Naive thymus-derived CD8-positive, alpha-beta T cell (primary cell): Measurements from ENCODE around the gene ATRIP. TPM values are rescaled to one million over a fixed set of nuclear protein-coding genes. Genes with fewer than 3 reads are reported as not detected.
"Not testable (repeated sequence)": the region's sequence is repeated elsewhere in the genome, so short reads cannot be mapped to it uniquely, and the experiment has no call there.

ENCODE experiments used
- ATAC-seq, 2 donors: fragments of 150-1000 bp; cut with Tn5 transposase in 1 of 2; sonication (Bioruptor Pico), chemical (Tn5 transposase) in 1 of 2; 1 replicate in 1 of 2; 2 replicates in 1 of 2; pipeline ENCODE4 v1.10.0; 2021; ENCODE audit warnings: mild to moderate bottlenecking in 2 of 2, moderate library complexity in 2 of 2
- POLR2A ChIA-PET: fragments of 350-600 bp; sonication (Branson Sonifier 250); formaldehyde crosslinking; loops from one replicate; lab custom pipeline; 2021; ENCODE audit warnings: antibody characterized with exemption; lab: Charles Lee
- DNase-seq, 10 donors: peaks; one replicate each; pipeline versions ENCODE4 v3.0.0 to v3.0.0-alpha.2; 2020 to 2022
- H3K27ac Mint-ChIP-seq, 10 donors: one replicate each; pipeline ENCODE4 v1.8.0; 2020 to 2022; ENCODE audit warnings: mild to moderate bottlenecking in 10 of 10, mixed read lengths in 10 of 10, moderate library complexity in 4 of 10, inconsistent platforms in 1 of 10
- H3K27me3 Mint-ChIP-seq, 5 donors: one replicate each; pipeline ENCODE4 v1.8.0; 2021 to 2022; ENCODE audit warnings: mixed read lengths in 5 of 5
- H3K36me3 Mint-ChIP-seq, 3 donors: one replicate each; pipeline ENCODE4 v1.8.0; 2020 to 2022; ENCODE audit warnings: mixed read lengths in 3 of 3, mild to moderate bottlenecking in 2 of 3, inconsistent platforms in 1 of 3
- H3K4me1 Mint-ChIP-seq, 4 donors: one replicate each; pipeline ENCODE4 v1.8.0; 2021 to 2022; ENCODE audit warnings: mixed read lengths in 4 of 4
- H3K4me3 Mint-ChIP-seq, 10 donors: one replicate each; pipeline ENCODE4 v1.8.0; 2020 to 2022; ENCODE audit warnings: mild to moderate bottlenecking in 10 of 10, mixed read lengths in 10 of 10, moderate library complexity in 6 of 10, inconsistent platforms in 1 of 10
- H3K9me3 Mint-ChIP-seq, 9 donors: one replicate each; pipeline ENCODE4 v1.8.0; 2020 to 2022; ENCODE audit warnings: mixed read lengths in 9 of 9, mild to moderate bottlenecking in 3 of 9, inconsistent platforms in 1 of 9, moderate library complexity in 1 of 9
- polyA plus RNA-seq, 3 donors: library from polyadenylated mRNA; unstranded; fragments of 300-500 nt; fragmentation: Illumina TruSeq; gene quantifications; one replicate each; pipeline ENCODE4 v1.2.3, GENCODE V29; 2021
- total RNA-seq, 8 experiments: library from RNA in 2 of 8; stranded (reverse) in 2 of 8; gene quantifications; one replicate each; pipeline ENCODE4 v1.2.3 and lab custom pipeline; 2021 to 2026

The ATRIP gene
- total and polyA plus RNA-seq, 5 experiments from 2014 or later: 8.9 to 17.5 (median 13.2) TPM

DNA sequence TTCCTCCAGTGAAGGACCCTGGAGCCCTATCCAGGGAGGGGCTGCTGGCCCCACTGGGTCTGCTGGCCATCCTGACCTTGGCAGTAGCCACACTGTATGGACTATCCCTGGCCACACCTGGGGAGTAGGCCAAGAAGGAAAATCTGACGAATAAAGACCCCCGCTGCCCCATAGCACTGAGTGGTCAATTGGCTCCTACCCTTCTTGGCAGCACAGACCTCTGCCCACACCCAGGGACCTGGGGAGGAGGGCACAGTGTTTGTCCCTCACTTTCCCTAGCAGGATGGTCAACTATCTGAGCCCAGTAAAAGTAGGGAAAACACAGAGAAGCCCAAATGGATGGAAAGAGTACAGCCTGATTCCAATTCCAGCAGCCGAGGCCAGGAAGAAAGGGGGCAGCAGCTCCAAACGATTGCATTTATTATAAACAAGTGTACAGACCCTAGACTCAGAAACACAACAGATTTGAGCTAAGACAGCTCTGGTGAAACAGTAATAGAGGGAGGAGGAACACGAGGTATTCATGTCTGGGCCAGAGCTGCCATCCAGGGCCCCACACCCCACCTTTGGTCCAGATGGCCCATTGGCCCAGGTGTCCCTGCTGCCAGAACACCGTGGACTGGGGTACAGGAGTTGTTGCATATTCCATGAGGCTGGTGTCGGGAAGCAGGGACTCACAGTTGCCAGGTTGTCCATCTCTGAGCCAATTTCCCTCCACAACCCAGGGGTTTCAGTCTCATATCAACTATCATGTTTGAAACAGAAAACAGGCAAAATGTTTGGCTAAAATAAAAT is 21.1 kb downstream of the ATRIP start:
- Mint-ChIP-seq H3K9me3 (no peaks in the 10 kb centered on the region), H3K4me1 (peaks cover 21 to 69% (median 58%) of the 10 kb centered on the region in 4 donors), H3K27me3 (no peaks in the 10 kb centered on the region), H3K36me3 (peaks cover 0 to 22% (median 0%) of the 10 kb centered on the region in 3 donors), H3K27ac (peak overlapping the region; percentile 79 to 100 (median 96)), H3K4me3 (peak overlapping the region; percentile 84 to 93 (median 90))
- DNase-seq (no peak), ATAC-seq (no peak)
- POLR2A ChIA-PET: interaction anchor here (0.6 to 3.8 kb wide), 11 partner anchors 9 to 168 kb away, joined by 3 to 33 read pairs (median 8); partner anchors contain the start of genes CCDC51, SHISA5, SLC26A6 and TMA7

DNA sequence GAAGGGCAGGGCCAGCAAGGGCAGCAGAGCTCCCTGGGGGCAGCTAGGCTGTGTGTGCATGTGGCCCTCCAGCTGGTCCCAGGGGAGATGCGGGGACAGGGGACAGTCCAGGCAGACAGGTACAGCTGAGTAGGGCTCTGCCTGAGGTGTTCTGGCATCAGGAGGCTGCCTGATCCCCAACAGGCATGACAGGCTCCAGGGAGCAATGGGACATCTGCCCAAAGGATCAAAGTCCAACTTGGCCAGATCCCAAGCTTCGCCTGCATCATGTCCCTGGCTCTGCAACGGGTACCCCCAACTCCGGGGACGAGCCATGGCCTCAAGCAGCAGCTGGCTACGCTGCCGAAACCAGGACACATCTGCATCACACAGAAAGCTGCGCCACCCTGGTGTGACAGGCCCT is 21.8 kb downstream of the ATRIP start:
- Mint-ChIP-seq H3K27ac (peak overlapping the region; percentile 79 to 100 (median 96)), H3K4me1 (peaks cover 24 to 75% (median 65%) of the 10 kb centered on the region in 4 donors), H3K9me3 (no peaks in the 10 kb centered on the region), H3K4me3 (peak overlapping the region in 9 of 10 donors; percentile 48 to 93 (median 89)), H3K27me3 (no peaks in the 10 kb centered on the region), H3K36me3 (peaks cover 0 to 22% (median 0%) of the 10 kb centered on the region in 3 donors)
- DNase-seq: no peak
- ATAC-seq: no peak
- POLR2A ChIA-PET: interaction anchor here (1.3 to 3.8 kb wide), 2 partner anchors 10 to 11 kb away, joined by 5 to 33 read pairs; no protein-coding TSS in a partner anchor

DNA sequence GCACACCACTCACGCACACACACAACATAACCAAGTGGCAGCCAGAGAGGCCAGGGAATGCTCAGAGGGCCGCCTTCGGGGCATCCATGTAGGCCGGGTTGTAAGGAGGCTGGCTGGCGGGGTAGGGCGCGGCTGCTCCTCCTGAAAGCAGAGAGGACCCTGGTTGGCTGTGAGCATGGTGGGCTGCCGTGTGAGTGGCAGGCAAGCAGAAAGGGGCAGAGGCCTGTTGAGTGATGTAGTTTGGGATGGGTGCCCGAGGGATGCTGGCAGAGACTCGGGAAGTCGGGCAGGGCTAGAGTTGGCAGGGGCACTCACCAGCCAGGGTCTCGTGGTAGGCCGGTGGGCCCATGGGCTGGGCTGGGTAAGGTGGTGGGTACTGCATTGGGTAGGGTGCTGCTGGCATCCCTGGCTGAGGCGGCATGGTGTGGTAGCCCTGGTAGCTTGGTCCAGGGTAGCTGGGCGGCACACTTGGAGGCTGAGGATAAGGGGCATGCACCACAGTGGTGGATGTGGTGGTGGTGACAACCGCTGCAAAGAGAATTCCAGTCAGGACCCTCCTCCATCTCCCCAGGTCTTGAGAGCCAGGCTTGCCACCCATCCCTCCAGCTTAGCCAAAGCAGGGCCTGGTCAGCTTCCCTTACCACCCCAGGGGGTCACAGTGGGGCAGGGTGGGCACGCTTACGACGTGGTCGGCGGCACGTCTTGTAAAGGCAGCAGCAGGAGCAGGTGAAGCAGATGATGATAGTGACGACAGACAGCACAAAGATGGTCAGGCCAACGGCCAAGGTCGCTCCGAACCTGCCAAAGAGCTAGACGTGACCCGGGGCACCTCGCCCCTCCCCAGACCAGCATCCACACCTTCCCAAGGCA is 22.7 kb downstream of the ATRIP start:
- H3K36me3 Mint-ChIP-seq: peaks cover 0 to 22% (median 0%) of the 10 kb centered on the region in 3 donors
- H3K4me1 Mint-ChIP-seq: peaks cover 26 to 80% (median 69%) of the 10 kb centered on the region in 4 donors
- no peak for ATAC-seq
- no peaks in the 10 kb centered on the region for H3K27me3 Mint-ChIP-seq
- DNase-seq: no peak
- peak overlapping the region; percentile 75 to 100 (median 93) for H3K27ac Mint-ChIP-seq
- no peaks in the 10 kb centered on the region for H3K9me3 Mint-ChIP-seq
- peak overlapping the region; percentile 31 to 91 (median 78) for H3K4me3 Mint-ChIP-seq
- POLR2A ChIA-PET: interaction anchor here (0.6 to 3.8 kb wide), 9 partner anchors 10 to 234 kb away, joined by 3 to 33 read pairs (median 4); partner anchors contain the start of genes ATRIP, CCDC51 and TMA7

DNA sequence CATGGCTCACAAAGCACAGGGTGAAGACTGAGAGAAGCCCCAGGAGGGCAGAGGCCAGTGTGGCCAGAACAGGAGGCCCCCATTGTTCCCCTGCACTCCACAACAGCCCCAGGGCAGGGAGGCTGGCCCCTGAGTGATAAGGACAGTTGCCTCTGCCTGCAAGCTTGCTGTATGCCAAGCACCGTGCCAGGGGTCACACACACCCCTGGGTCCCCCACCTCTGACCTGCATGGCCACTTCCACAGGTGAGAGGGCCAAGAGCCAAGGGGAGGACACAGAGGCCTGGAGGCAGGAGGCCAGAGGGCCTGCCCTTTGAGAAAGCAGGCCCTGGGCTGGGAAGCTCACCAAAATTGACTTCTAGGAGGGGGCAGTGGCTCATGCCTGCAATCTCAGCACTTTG is 23.7 kb downstream of the ATRIP start:
- H3K36me3 Mint-ChIP-seq: peaks cover 0 to 22% (median 0%) of the 10 kb centered on the region in 3 donors
- POLR2A ChIA-PET: interaction anchor here (0.7 to 1.7 kb wide), 5 partner anchors 24 to 36 kb away, joined by 3 to 5 read pairs (median 4); partner anchors contain the start of genes ATRIP, CCDC51 and TMA7
- H3K4me1 Mint-ChIP-seq: peaks cover 30 to 86% (median 73%) of the 10 kb centered on the region in 4 donors
- H3K4me3 Mint-ChIP-seq: peak overlapping the region; percentile 16 to 91 (median 78)
- H3K27me3 Mint-ChIP-seq: no peaks in the 10 kb centered on the region
- H3K27ac Mint-ChIP-seq: peak overlapping the region; percentile 79 to 100 (median 92)
- ATAC-seq (no peak), DNase-seq (no peak)
- H3K9me3 Mint-ChIP-seq: no peaks in the 10 kb centered on the region

DNA sequence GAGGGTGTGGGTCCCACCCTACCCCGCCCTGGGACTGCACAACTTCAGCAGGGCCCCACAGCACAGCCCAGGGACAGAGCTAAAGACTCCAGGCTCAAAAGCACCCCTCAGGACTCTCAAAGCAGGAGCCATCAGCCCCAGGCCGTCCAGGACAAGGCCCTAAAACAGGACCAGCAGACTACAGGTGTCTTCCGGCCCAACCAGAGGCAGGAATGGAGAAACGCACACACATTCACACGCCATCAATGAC is 26.1 kb downstream of the ATRIP start:
- Mint-ChIP-seq H3K4me3 (peak overlapping the region; percentile 84 to 100 (median 94)), H3K27me3 (no peaks in the 10 kb centered on the region), H3K27ac (peak overlapping the region; percentile 95 to 100 (median 98)), H3K4me1 (peaks cover 27 to 76% (median 61%) of the 10 kb centered on the region in 4 donors), H3K36me3 (peaks cover 0 to 20% (median 0%) of the 10 kb centered on the region in 3 donors), H3K9me3 (no peaks in the 10 kb centered on the region)
- ATAC-seq: peak in 1 of 2 donors; percentile 37
- DNase-seq: no peak
- POLR2A ChIA-PET: interaction anchor here (0.6 to 4.8 kb wide), 12 partner anchors 8 to 1868 kb away, joined by 3 to 49 read pairs (median 6); partner anchors contain the start of genes ATRIP, CCDC51, PFKFB4 and RASSF1

DNA sequence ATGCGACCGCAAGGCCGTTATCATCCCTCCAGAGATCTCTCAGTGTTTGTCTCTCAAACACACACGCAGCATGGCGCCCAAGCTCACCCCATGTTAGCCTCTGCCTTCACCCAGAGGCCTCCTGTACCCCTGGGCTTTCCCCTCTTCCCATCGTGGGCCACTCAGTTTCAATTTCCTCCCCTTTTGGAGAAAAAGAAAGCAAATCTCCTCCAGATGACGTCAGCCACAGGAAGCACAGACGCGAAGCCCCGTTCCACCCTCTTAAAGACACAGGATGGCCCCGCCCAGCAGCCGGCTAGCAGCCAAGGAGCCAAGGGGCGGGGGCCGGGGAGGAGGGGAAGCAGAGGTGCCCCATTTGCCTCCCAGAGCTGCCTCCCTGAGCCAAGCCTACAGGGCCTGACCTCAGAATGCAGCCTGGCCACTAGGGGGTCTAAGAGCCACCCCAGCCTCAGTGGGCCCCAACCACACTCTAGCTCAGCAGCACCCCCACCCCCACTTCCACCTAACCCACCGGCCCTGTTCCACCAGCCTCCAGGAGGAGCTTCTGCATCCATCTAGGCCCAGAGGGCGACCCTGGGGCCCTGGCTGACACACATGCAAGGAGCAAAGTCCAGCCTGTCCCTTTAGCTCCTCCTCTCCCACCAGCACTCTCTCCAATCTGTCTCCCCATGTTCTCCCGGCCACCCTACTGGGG is 26.5 kb downstream of the ATRIP start:
- Mint-ChIP-seq H3K4me1 (peaks cover 26 to 76% (median 61%) of the 10 kb centered on the region in 4 donors), H3K27ac (peak overlapping the region; percentile 95 to 100 (median 98)), H3K9me3 (no peaks in the 10 kb centered on the region), H3K36me3 (peaks cover 0 to 15% (median 0%) of the 10 kb centered on the region in 3 donors), H3K27me3 (no peaks in the 10 kb centered on the region), H3K4me3 (peak overlapping the region; percentile 84 to 100 (median 94))
- ATAC-seq (peak; percentile 86 to 93), DNase-seq (peak; percentile 87 to 97 (median 94))
- POLR2A ChIA-PET: interaction anchor here (0.6 to 4.8 kb wide), 15 partner anchors 9 to 1868 kb away, joined by 3 to 49 read pairs (median 6); partner anchors contain the start of genes ATRIP, CCDC51, PFKFB4 and RASSF1

DNA sequence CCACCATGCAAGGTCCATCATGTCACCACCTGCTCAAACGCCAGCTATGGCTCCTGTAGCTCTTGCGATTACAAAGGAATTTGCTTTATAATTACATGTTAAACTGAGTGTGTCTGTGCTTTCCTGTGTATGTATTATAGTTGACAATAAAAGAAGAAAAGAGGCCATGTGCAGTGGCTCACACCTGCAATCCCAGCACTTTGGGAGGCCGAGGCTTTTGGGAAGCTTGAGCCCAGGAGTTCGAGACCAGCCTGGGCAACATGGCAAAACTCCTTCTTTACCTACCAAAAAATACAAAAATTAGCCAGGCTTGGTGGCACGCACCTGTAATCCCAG is 27.0 kb downstream of the ATRIP start:
- DNase-seq (no peak), ATAC-seq (no peak)
- Mint-ChIP-seq H3K27ac (peak overlapping the region; percentile 95 to 100 (median 98)), H3K36me3 (peaks cover 0 to 11% (median 0%) of the 10 kb centered on the region in 3 donors), H3K4me1 (peaks cover 28 to 76% (median 61%) of the 10 kb centered on the region in 4 donors), H3K27me3 (no peaks in the 10 kb centered on the region), H3K4me3 (peak overlapping the region; percentile 84 to 100 (median 94)), H3K9me3 (no peaks in the 10 kb centered on the region)
- POLR2A ChIA-PET: interaction anchor here (0.6 to 4.8 kb wide), 9 partner anchors 20 to 443 kb away, joined by 3 to 49 read pairs (median 8); partner anchors contain the start of genes ATRIP, CCDC51, PFKFB4 and SHISA5

DNA sequence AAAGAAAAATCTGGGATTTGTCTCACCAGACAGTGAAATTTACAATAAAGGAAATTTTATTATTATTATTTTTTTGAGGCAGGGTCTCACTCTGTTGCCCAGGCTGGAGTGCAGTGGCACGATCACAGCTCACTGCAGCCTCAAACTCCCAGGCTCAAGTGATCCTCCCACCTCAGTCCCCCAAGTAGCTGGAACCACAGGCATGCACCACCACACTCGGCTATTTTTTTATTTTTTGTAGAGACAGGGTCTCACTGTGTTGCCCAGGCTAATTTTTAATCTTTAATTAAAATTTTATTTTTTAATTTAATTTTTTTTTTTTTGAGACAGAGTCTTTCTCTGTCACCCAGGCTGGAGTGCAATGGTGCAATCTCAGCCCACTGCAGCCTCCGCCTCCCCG is 27.5 kb downstream of the ATRIP start:
- peak overlapping the region in 5 of 10 donors; percentile 95 to 99 (median 98) for H3K27ac Mint-ChIP-seq
- POLR2A ChIA-PET: interaction anchor here (0.6 to 4.8 kb wide), 9 partner anchors 8 to 442 kb away, joined by 3 to 49 read pairs (median 6); partner anchors contain the start of genes ATRIP, CCDC51, SHISA5 and TMA7
- H3K27me3 Mint-ChIP-seq, DNase-seq, H3K4me3 Mint-ChIP-seq, ATAC-seq, H3K9me3 Mint-ChIP-seq, H3K36me3 Mint-ChIP-seq: not testable (repeated sequence)
- H3K4me1 Mint-ChIP-seq: peaks cover 30 to 76% (median 61%) of the 10 kb centered on the region in 4 donors

DNA sequence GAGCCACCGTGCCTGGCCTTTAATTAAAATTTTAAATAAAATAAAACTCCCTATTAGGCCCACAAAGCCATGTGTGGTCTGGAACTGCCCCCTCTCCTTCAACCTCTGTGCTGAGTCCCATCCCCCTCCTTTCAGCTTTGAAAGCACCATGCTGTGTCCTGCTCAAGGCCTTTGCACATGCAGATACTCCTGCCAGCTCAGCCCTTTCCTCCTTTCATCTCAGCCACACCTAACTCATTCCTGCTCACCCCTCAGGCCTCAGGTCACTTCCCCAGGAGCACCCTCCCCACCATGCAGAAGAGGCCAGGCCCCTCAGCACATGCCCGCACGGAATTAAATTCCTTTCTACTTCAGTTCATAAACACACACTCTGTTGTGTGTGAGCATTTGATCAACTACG is 28.1 kb downstream of the ATRIP start:
- ATAC-seq (no peak), DNase-seq (no peak)
- POLR2A ChIA-PET: interaction anchor here (0.5 to 4.8 kb wide), 3 partner anchors 32 to 70 kb away, joined by 3 to 49 read pairs (median 37); partner anchors contain the start of genes CCDC51, SHISA5 and TMA7
- H3K4me1 Mint-ChIP-seq: peaks cover 27 to 75% (median 61%) of the 10 kb centered on the region in 4 donors
- H3K9me3 Mint-ChIP-seq: no peaks in the 10 kb centered on the region
- no peaks in the 10 kb centered on the region for H3K27me3 Mint-ChIP-seq
- peak overlapping the region in 4 of 10 donors; percentile 1 to 34 (median 14) for H3K4me3 Mint-ChIP-seq
- peaks cover 0 to 3% (median 0%) of the 10 kb centered on the region in 3 donors for H3K36me3 Mint-ChIP-seq
- H3K27ac Mint-ChIP-seq: peak overlapping the region; percentile 14 to 87 (median 78)

DNA sequence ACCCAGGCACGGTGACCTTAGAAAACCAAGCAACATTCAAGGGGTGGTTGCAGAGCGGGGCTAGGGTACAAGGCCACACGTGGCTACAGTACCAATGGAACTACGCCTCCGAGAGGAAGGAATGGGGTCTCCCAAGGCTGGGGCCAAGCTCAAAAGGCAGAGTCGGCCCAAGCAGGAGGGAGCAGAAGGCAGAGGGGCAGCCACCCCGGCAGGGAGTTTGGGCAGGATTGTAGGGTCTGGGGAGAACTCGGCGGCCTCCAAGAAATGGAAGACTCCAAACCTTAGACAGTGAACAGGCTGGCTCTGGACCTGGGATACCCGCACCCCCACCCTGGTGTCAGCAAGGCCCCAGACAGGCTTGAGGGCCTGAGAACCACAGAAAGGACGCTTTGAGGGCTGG is 28.7 kb downstream of the ATRIP start:
- no peak for DNase-seq
- Mint-ChIP-seq H3K27me3 (no peaks in the 10 kb centered on the region), H3K27ac (peak overlapping the region in 9 of 10 donors; percentile 3 to 91 (median 79)), H3K9me3 (no peaks in the 10 kb centered on the region), H3K4me3 (no peak overlapping the region), H3K36me3 (no peaks in the 10 kb centered on the region), H3K4me1 (peaks cover 26 to 73% (median 59%) of the 10 kb centered on the region in 4 donors)
- POLR2A ChIA-PET: interaction anchor here (0.5 to 4.8 kb wide), 4 partner anchors 14 to 69 kb away, joined by 3 to 49 read pairs (median 21); partner anchors contain the start of genes CCDC51, SHISA5 and TMA7
- no peak for ATAC-seq

DNA sequence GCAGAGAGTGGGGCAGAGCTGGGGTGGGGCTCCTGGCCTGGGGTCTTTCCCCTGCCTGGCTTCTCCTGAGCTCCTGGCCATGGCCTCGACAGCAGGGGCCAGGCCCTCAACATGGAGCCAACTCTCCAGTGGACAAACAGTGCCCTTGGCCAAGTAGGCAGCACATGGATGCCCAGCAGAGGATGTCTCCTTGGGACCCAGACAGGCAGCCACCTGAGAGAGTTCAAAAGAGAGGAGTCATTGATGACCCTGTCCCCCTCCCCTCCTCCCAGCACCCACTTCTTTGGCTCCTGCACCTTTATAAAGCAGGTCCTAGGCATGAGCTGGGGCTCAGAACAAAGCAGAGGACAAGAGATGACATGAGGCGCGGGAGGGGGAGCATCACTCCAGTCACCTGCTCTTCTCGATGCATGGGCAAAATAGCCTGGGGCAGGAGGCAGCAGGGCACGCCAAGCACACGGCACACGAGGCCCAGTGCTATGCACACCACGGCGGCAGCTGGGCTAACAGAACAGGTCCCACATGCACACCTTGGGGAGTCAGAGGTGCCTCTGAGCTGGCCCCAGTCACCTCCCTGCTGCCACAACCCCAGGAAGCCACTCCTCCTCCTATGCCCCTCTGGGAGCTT is 30.0 kb downstream of the ATRIP start:
- no peaks in the 10 kb centered on the region for H3K36me3 Mint-ChIP-seq
- peak overlapping the region in 2 of 10 donors; percentile 22 to 45 for H3K4me3 Mint-ChIP-seq
- H3K4me1 Mint-ChIP-seq: peaks cover 27 to 62% (median 55%) of the 10 kb centered on the region in 4 donors
- DNase-seq (no peak), ATAC-seq (no peak)
- no peaks in the 10 kb centered on the region for H3K9me3 Mint-ChIP-seq
- peak overlapping the region in 8 of 10 donors; percentile 41 to 99 (median 86) for H3K27ac Mint-ChIP-seq
- H3K27me3 Mint-ChIP-seq: no peaks in the 10 kb centered on the region
- POLR2A ChIA-PET: interaction anchor here (0.6 to 2.0 kb wide), 8 partner anchors 10 to 74 kb away, joined by 3 to 10 read pairs (median 6); partner anchors contain the start of genes ATRIP and SHISA5
